Gastrocnemius medialis (tissue), 4 donors: Measurements from ENCODE around the gene MACROD1. TPM values are rescaled to one million over a fixed set of nuclear protein-coding genes. Genes with fewer than 3 reads are reported as not detected.

Experiments used
- ATAC-seq, 2 donors: fragments of 150-250 bp; one replicate each; pipeline ENCODE4 v1.9.1; 2016
- DNase-seq, 2 donors: peaks; one replicate each; pipeline ENCODE4 v3.0.0-alpha.2; 2019
- H3K27ac ChIP-seq, 4 donors: fragments of 200-600 bp; sonication (generic); 1 replicate in 1 of 4; 2 replicates in 3 of 4; pipeline ENCODE4 v1.5.1; 2016 to 2018; ENCODE audit warnings: mild to moderate bottlenecking in 2 of 4, moderate library complexity in 1 of 4
- H3K27me3 ChIP-seq, 3 donors: fragments of 200-600 bp; sonication (generic) in 2 of 3; 1 replicate in 1 of 3; 2 replicates in 2 of 3; pipeline versions ENCODE4 v1.5.1 to v1.6.0; 2016 to 2019; ENCODE audit warnings: mild to moderate bottlenecking in 1 of 3, moderate library complexity in 1 of 3
- H3K36me3 ChIP-seq, 2 donors: fragments of 200-600 bp; sonication (generic) in 1 of 2; one replicate each; pipeline ENCODE4 v1.5.1; 2017 to 2018
- H3K4me1 ChIP-seq, 2 donors: fragments of 200-600 bp; sonication (generic) in 1 of 2; one replicate each; pipeline ENCODE4 v1.5.1; 2016 to 2017; ENCODE audit warnings: mild to moderate bottlenecking in 2 of 2
- H3K4me3 ChIP-seq, 4 donors: fragments of 200-600 bp; sonication (generic) in 3 of 4; 1 replicate in 1 of 4; 2 replicates in 3 of 4; pipeline ENCODE4 v1.5.1; 2016 to 2019; ENCODE audit warnings: mild to moderate bottlenecking in 2 of 4
- H3K9me3 ChIP-seq, 3 donors: fragments of 200-600 bp; sonication (generic) in 2 of 3; 1 replicate in 1 of 3; 2 replicates in 2 of 3; pipeline ENCODE4 v1.5.1; 2016 to 2019
- POLR2A ChIP-seq, 2 donors: fragments of 450-650 bp; IDR thresholded peaks; one replicate each; pipeline ENCODE4 v1.6.1; 2017; ENCODE audit warnings: antibody characterized with exemption in 2 of 2, mild to moderate bottlenecking in 2 of 2, moderate library complexity in 2 of 2
- in situ Hi-C, 4 donors: fragments of 200-750 bp; cut with MboI; loops; one replicate each; pipeline versions ENCODE4 v1.15.0 to v1.8.0; 2017; ENCODE audit warnings: low sequenced_read_pairs in 4 of 4
- intact Hi-C: fragments of 100-400 bp; cut with DNase I; formaldehyde crosslinking; loops from one replicate; pipeline ENCODE4 v1.15.1; 2023; ENCODE audit warnings: low total_unique reads
- total RNA-seq, 4 donors: library from RNA; depleted of rRNA; stranded (reverse); fragments of >200 nt; gene quantifications; one replicate each; pipeline versions ENCODE4 v1.1.0 to v1.2.3, GENCODE V29; 2016
- TF ChIP-seq, protein P1 (sequence below), 5 experiments: fragments of 450-650 bp in 3 of 5; fragments of 200-600 bp in 2 of 5; sonication (generic) in 2 of 5; IDR thresholded peaks in 4 of 5; conservative IDR thresholded peaks in 1 of 5; 1 replicate in 4 of 5; 2 replicates in 1 of 5; pipeline ENCODE4 v1.5.1; 2016 to 2019; ENCODE audit warnings: antibody characterized with exemption in 5 of 5, mild to moderate bottlenecking in 3 of 5, moderate library complexity in 3 of 5

Gene MACROD1
- total RNA-seq, 4 donors from 2014 or later = 162 to 308 (median 205) TPM

DNA sequence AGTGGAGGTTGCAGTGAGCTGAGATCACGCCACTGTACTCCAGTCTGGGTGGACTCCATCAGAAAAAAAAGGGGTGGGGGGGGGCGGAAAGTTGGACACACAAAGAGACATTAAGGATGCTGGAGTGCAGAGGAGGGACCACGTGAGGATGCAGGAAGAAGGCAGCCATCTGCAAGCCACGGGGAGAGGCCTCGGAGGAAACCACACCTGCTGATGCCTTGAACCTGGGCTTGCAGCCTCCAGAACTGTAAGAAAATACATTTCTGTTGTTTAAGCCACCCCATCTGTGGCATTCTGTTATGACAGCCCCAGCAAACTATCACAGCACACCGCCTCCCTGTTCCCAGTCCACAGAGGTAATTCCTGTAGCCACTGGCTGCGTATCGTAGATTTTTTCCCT lies 10.8 kb upstream of the MACROD1 start:
- in situ Hi-C loops = no loop called here
- ATAC-seq = no peak

DNA sequence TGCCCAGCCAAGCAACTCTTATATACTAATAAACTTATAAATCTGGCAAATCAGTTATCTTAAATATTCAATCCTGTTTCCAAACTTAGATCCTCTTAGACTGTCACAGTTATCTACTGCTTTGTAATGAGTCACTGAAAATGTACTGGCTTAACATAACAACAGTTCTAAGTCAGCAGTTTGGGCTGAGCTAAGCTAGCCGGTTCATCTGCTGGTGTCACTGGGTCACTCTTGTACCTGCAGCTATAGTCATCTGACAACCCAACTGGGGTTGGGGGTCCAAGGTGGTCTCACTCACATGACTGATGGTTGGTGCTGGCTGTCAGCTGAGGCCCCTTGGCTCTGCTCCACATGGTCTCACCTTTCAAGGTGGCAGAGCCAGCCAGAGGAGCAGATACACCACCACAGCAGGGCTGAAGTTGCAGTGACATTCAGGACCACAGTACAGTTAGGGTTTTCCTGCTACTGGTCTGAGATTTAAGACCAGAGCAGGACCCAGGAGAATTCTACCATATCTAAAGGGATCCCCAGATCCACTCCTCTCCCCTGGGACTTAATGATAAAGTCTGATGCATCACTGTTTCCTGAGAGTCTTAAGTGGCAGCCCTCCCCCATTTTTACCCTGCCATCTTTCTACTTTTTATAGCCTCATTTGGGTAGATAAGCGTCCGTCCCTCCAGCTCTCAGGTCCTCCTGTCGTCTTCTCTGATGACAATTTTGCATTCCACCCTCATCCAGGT lies 7.9 kb upstream of the MACROD1 start:
- in situ Hi-C loops = loop anchor here in 1 of 4 donors (25.0 kb wide), 1 partner anchor 336 kb away; the partner anchor contains the start of gene MARK2
- Histone ChIP-seq H3K4me1 (no peaks in the 10 kb centered on the region), H3K27ac (peak overlapping the region in 1 of 4 donors; percentile 22), H3K9me3 (no peaks in the 10 kb centered on the region), H3K4me3 (no peak overlapping the region), H3K36me3 (no peaks in the 10 kb centered on the region), H3K27me3 (no peaks in the 10 kb centered on the region)
- TF ChIP-seq, protein P1, sequence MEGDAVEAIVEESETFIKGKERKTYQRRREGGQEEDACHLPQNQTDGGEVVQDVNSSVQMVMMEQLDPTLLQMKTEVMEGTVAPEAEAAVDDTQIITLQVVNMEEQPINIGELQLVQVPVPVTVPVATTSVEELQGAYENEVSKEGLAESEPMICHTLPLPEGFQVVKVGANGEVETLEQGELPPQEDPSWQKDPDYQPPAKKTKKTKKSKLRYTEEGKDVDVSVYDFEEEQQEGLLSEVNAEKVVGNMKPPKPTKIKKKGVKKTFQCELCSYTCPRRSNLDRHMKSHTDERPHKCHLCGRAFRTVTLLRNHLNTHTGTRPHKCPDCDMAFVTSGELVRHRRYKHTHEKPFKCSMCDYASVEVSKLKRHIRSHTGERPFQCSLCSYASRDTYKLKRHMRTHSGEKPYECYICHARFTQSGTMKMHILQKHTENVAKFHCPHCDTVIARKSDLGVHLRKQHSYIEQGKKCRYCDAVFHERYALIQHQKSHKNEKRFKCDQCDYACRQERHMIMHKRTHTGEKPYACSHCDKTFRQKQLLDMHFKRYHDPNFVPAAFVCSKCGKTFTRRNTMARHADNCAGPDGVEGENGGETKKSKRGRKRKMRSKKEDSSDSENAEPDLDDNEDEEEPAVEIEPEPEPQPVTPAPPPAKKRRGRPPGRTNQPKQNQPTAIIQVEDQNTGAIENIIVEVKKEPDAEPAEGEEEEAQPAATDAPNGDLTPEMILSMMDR (IDR thresholded peaks at IDR 0.05 in 4 of 5, conservative IDR thresholded peaks at IDR 0.05 in 1 of 5) = no peak
- no peak for TF ChIP-seq POLR2A (IDR thresholded peaks at IDR 0.05)
- ATAC-seq (peak; percentile 58 to 68), DNase-seq (no peak)
- intact Hi-C loops = no loop called here

More for the DNA sequence above, 10.8 kb upstream of the MACROD1 start:
- H3K9me3 ChIP-seq = no peaks in the 10 kb centered on the region
- intact Hi-C loops = no loop called here
- H3K4me1 ChIP-seq = peaks cover 17 to 26% of the 10 kb centered on the region in 2 donors
- H3K4me3 ChIP-seq = no peak overlapping the region
- no peak overlapping the region for H3K27ac ChIP-seq
- no peaks in the 10 kb centered on the region for H3K27me3 ChIP-seq
- H3K36me3 ChIP-seq = no peaks in the 10 kb centered on the region
- no peak for TF ChIP-seq POLR2A (IDR thresholded peaks at IDR 0.05)
- TF ChIP-seq, protein P1 (IDR thresholded peaks at IDR 0.05 in 4 of 5, conservative IDR thresholded peaks at IDR 0.05 in 1 of 5) = no peak
- no peak for DNase-seq

DNA sequence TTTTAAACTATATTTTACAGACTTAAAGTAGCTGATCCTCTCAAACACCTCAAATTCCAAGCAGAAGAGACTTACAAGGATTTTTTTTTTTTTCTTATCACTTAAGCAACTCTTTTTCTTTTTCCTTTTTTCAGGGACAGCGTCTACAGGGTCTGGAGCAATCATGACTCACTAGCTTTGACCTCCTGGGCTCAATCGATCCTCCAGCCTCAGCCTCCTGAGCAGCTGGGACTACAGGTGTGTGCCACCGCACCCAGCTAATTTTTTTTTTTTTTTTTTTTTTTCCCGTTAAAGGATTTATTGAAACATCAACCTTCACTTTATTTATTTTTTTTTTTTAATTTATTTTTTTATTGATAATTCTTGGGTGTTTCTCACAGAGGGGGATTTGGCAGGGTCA lies 4.5 kb upstream of the MACROD1 start:
- no peaks in the 10 kb centered on the region for H3K9me3 ChIP-seq
- intact Hi-C loops (no loop called here), in situ Hi-C loops (loop anchor here in 1 of 4 donors (25.0 kb wide), 1 partner anchor 333 kb away; the partner anchor contains the start of gene MARK2)
- no peak overlapping the region for H3K27ac ChIP-seq
- DNase-seq = no peak
- H3K36me3 ChIP-seq = no peaks in the 10 kb centered on the region
- TF ChIP-seq POLR2A (IDR thresholded peaks at IDR 0.05) = no peak
- TF ChIP-seq, protein P1 (IDR thresholded peaks at IDR 0.05 in 4 of 5, conservative IDR thresholded peaks at IDR 0.05 in 1 of 5) = no peak
- no peak for ATAC-seq
- no peaks in the 10 kb centered on the region for H3K27me3 ChIP-seq
- H3K4me1 ChIP-seq = peaks cover 0 to 4% of the 10 kb centered on the region in 2 donors
- H3K4me3 ChIP-seq = no peak overlapping the region

DNA sequence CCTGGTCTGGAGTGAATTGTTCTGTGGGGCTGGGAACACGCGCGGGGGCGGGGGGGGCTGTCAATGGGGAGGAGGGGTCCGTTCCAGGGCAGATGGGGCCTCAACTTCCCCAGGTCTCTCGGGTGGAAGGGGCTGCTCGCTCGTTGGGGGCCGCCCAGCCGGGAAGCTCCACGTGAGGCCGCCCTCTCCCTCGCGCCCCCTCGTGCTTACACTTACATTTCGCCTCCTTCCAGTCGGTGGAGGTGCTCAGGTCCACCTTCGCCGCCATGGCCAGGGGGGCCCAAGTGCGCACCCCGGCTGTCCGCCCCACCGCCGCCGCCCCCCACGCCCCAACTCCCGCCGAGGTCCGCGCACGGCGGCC lies 452 bp downstream of the MACROD1 start:
- peak; percentile 13 to 20 for ATAC-seq
- Histone ChIP-seq H3K4me1 (peaks cover 22 to 29% of the 10 kb centered on the region in 2 donors), H3K36me3 (no peaks in the 10 kb centered on the region), H3K27me3 (no peaks in the 10 kb centered on the region), H3K27ac (peak overlapping the region; percentile 94 to 98 (median 97)), H3K4me3 (peak overlapping the region; percentile 58 to 84 (median 77)), H3K9me3 (no peaks in the 10 kb centered on the region)
- intact Hi-C loops = loop anchor here (5.0 kb wide), 1 partner anchor 62 kb away; the partner anchor contains the start of genes NUDT22 and TRPT1
- TF ChIP-seq, protein P1 (IDR thresholded peaks at IDR 0.05 in 4 of 5, conservative IDR thresholded peaks at IDR 0.05 in 1 of 5) = no peak
- no peak for TF ChIP-seq POLR2A (IDR thresholded peaks at IDR 0.05)
- in situ Hi-C loops = loop anchor here in 1 of 4 donors (25.0 kb wide), 1 partner anchor 328 kb away; the partner anchor contains the start of gene MARK2
- DNase-seq = peak in 1 of 2 donors; percentile 29
